ENCODE data around the gene PPP1R37. TPM values are rescaled to one million over a fixed set of nuclear protein-coding genes. Genes with fewer than 3 reads are reported as not detected.

PPP1R37 gene, protein sequence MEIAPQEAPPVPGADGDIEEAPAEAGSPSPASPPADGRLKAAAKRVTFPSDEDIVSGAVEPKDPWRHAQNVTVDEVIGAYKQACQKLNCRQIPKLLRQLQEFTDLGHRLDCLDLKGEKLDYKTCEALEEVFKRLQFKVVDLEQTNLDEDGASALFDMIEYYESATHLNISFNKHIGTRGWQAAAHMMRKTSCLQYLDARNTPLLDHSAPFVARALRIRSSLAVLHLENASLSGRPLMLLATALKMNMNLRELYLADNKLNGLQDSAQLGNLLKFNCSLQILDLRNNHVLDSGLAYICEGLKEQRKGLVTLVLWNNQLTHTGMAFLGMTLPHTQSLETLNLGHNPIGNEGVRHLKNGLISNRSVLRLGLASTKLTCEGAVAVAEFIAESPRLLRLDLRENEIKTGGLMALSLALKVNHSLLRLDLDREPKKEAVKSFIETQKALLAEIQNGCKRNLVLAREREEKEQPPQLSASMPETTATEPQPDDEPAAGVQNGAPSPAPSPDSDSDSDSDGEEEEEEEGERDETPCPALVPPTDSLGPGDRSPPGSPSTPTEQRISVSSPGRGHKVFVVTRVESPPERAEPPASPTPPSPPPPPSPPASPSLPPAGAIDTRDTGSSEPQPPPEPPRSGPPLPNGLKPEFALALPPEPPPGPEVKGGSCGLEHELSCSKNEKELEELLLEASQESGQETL
- total RNA-seq (10 to 100 TPM; 20.7 to 31.1 TPM), polyA plus RNA-seq (10 to 100 TPM; 19.2 to 39.7 TPM)
- long read RNA-seq, donor 1, partial matches to known transcripts, result 0 of 8 reads
- long read RNA-seq, donor 1, other reads (novel, unspliced or antisense), result 0 of 8 reads
- long read RNA-seq, donor 2, partial matches to known transcripts, result 0 of 4 reads
- long read RNA-seq, donor 2, other reads (novel, unspliced or antisense), result 0 of 4 reads
- long read RNA-seq, donor 3, partial matches to known transcripts, result 0 of 5 reads
- long read RNA-seq, donor 3, other reads (novel, unspliced or antisense), result 0 of 5 reads
- long read RNA-seq, donor 4, partial matches to known transcripts, result 10 of 13 reads
- long read RNA-seq, donor 4, other reads (novel, unspliced or antisense), result 0 of 13 reads
- long read RNA-seq, donor 5, transcript PPP1R37-201 (13 exons, 3,163 nt), result major isoform, 12 of 14 reads
- long read RNA-seq, donor 5, partial matches to known transcripts, result 0 of 14 reads
- long read RNA-seq, donor 5, other reads (novel, unspliced or antisense), result 0 of 14 reads

GRCh38 chr19:45092747-45093678 is at the start of gene PPP1R37:
PPP1R37 (plus strand) TSS chr19:45093179; CDS start chr19:45093326, 147 bp downstream.
- 0% methylated on average over 85 to 103 of the region's 103 CpGs for WGBS, 2 donors
- Histone ChIP-seq H3K27ac (ENCODE audit: low read depth in 1 of 2, low read length in 1 of 2) (peak within 1 kb of the TSS; percentile 69 to 96), H3K36me3 (ENCODE audit: control insufficient read depth in 4 of 4, insufficient read depth in 4 of 4, low read length in 4 of 4) (peaks cover 0 to 7% (median 2%) of the 10 kb centered on the region in 4 donors), H3K27me3 (ENCODE audit: control insufficient read depth in 3 of 3, insufficient read depth in 3 of 3, low read length in 2 of 3) (no peaks in the 10 kb centered on the region), H3K4me3 (peak within 1 kb of the TSS; percentile 96), H3K9ac (ENCODE audit: insufficient read depth in 1 of 2, low read length in 2 of 2) (peak within 1 kb of the TSS; percentile 76 to 82), H3K4me1 (ENCODE audit: control insufficient read depth in 5 of 5, insufficient read depth in 5 of 5, low read length in 5 of 5) (peaks cover 9 to 30% (median 22%) of the 10 kb centered on the region in 5 donors), H3K9me3 (ENCODE audit: control insufficient read depth in 4 of 4, insufficient read depth in 3 of 4, low read length in 3 of 4) (no peaks in the 10 kb centered on the region)
- TF ChIP-seq CTCF (IDR thresholded peaks at IDR 0.05; ENCODE audit: control extremely low read depth, extremely low read depth), result no peak
- DNase-seq (peak; percentile 96 to 99 (median 98)), ATAC-seq (ENCODE audit: insufficient read depth, low FRiP score) (peak; percentile 88)

- WGBS, 2 donors, result 70 to 92% methylated on average over 14 of the region's 14 CpGs
- Histone ChIP-seq H3K27me3 (ENCODE audit: control insufficient read depth in 3 of 3, insufficient read depth in 3 of 3, low read length in 2 of 3) (no peaks in the 10 kb centered on the region), H3K4me1 (ENCODE audit: control insufficient read depth in 5 of 5, insufficient read depth in 5 of 5, low read length in 5 of 5) (peaks cover 0 to 14% (median 6%) of the 10 kb centered on the region in 5 donors), H3K4me3 (no peak overlapping the region), H3K9ac (ENCODE audit: insufficient read depth in 1 of 2, low read length in 2 of 2) (no peak overlapping the region), H3K9me3 (ENCODE audit: control insufficient read depth in 4 of 4, insufficient read depth in 3 of 4, low read length in 3 of 4) (no peaks in the 10 kb centered on the region), H3K36me3 (ENCODE audit: control insufficient read depth in 4 of 4, insufficient read depth in 4 of 4, low read length in 4 of 4) (peaks cover 6 to 42% (median 17%) of the 10 kb centered on the region in 4 donors), H3K27ac (ENCODE audit: low read depth in 1 of 2, low read length in 1 of 2) (peak overlapping the region in 1 of 2 donors; percentile 55)
- ATAC-seq (ENCODE audit: insufficient read depth, low FRiP score) (no peak), DNase-seq (peak in 1 of 3 donors; percentile 16)
- no peak for TF ChIP-seq CTCF (IDR thresholded peaks at IDR 0.05; ENCODE audit: control extremely low read depth, extremely low read depth)
Observed at GRCh38 chr19:45045671-45046353, 47.2 kb upstream of the PPP1R37 start.
